ENCODE data around the gene PCDHA11. TPM values are rescaled to one million over a fixed set of nuclear protein-coding genes. Genes with fewer than 3 reads are reported as not detected.

Gene PCDHA11
- total RNA-seq, 2 donors from 2014 or later = 4.7 to 11.7 TPM

DNA sequence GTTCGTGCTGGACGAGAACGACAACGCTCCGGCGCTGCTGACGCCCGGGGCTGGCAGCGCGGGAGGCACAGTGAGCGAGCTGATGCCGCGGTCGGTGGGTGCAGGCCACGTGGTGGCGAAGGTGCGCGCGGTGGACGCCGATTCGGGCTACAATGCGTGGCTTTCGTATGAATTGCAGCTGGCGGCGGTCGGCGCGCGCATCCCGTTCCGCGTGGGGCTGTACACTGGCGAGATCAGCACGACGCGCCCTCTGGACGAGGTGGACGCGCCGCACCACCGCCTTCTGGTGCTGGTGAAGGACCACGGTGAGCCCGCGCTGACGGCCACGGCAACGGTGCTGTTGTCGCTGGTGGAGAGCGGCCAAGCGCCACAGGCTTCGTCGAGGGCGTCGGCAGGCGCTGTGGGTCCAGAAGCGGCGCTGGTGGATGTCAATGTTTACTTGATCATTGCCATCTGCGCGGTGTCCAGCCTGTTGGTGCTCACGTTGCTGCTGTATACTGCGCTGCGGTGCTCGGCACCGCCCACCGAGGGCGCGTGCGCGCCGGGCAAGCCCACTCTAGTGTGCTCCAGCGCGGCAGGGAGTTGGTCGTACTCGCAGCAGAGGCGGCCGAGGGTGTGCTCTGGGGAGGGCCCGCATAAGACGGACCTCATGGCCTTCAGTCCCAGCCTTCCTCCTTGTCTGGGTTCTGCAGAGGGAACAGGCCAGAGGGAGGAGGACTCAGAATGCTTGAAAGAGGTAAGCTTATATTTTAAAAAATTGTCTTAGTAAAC is 15.4 kb downstream of the PCDHA11 start:
- DNase-seq = peak; percentile 38
- Mint-ChIP-seq H3K27me3 (ENCODE audit: insufficient read depth) (no peaks in the 10 kb centered on the region), H3K4me1 (no peaks in the 10 kb centered on the region), H3K4me3 (no peak overlapping the region), H3K36me3 (ENCODE audit: low read depth) (peaks cover 22% of the 10 kb centered on the region), H3K27ac (no peak overlapping the region), H3K9me3 (peaks cover 5% of the 10 kb centered on the region)
- Histone ChIP-seq H3K36me3 (ENCODE audit: control insufficient read depth, insufficient read depth, low read length) (peaks cover 16% of the 10 kb centered on the region), H3K9ac (ENCODE audit: extremely low read depth, low read length, poor library complexity, severe bottlenecking) (no peak overlapping the region), H3K9me3 (ENCODE audit: control insufficient read depth, low read length) (peaks cover 4% of the 10 kb centered on the region), H3K27ac (ENCODE audit: low read depth, low read length) (no peak overlapping the region), H3K27me3 (ENCODE audit: control insufficient read depth, insufficient read depth, low read length, poor library complexity, severe bottlenecking) (no peaks in the 10 kb centered on the region), H3K4me3 (ENCODE audit: low read length) (no peak overlapping the region), H3K4me1 (ENCODE audit: control insufficient read depth, insufficient read depth, low read length) (no peaks in the 10 kb centered on the region)
- WGBS, 2 experiments (ENCODE audit: insufficient coverage in 1 of 2, insufficient read length in 1 of 2) = 97 to 98% methylated on average over 51 to 79 of the region's 79 CpGs
- TF ChIP-seq, protein P1, sequence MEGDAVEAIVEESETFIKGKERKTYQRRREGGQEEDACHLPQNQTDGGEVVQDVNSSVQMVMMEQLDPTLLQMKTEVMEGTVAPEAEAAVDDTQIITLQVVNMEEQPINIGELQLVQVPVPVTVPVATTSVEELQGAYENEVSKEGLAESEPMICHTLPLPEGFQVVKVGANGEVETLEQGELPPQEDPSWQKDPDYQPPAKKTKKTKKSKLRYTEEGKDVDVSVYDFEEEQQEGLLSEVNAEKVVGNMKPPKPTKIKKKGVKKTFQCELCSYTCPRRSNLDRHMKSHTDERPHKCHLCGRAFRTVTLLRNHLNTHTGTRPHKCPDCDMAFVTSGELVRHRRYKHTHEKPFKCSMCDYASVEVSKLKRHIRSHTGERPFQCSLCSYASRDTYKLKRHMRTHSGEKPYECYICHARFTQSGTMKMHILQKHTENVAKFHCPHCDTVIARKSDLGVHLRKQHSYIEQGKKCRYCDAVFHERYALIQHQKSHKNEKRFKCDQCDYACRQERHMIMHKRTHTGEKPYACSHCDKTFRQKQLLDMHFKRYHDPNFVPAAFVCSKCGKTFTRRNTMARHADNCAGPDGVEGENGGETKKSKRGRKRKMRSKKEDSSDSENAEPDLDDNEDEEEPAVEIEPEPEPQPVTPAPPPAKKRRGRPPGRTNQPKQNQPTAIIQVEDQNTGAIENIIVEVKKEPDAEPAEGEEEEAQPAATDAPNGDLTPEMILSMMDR (conservative IDR thresholded peaks at IDR 0.05) = no peak

DNA sequence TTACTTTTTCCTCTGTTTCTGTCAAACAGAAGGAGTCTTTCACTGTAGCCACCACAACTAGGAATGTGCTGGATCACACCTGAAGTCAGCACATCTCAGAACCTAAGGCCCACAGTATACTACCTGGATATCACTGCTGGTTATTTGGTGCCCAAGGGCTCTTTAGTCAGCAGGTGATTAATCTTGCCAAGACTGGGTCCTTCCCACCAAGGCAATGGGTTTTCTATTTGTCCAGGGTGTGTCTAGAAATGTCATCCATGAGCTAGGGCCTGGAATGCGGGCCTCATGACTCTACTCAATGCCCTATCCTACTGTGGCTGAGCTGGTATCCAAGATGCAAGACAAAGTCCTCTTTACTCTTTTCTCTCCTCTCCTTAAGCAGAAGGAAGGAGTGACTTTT is 47.6 kb downstream of the PCDHA11 start:
- peaks cover 2% of the 10 kb centered on the region for H3K27me3 Mint-ChIP-seq (ENCODE audit: insufficient read depth)
- DNase-seq = no peak

More for the DNA sequence above, 47.6 kb downstream of the PCDHA11 start:
- H3K4me1 ChIP-seq (ENCODE audit: control insufficient read depth, insufficient read depth, low read length) = no peaks in the 10 kb centered on the region
- no peaks in the 10 kb centered on the region for H3K9me3 ChIP-seq (ENCODE audit: control insufficient read depth, low read length)
- 83 to 96% methylated on average over 1 of the region's 1 CpG for WGBS, 2 experiments (ENCODE audit: insufficient coverage in 1 of 2, insufficient read length in 1 of 2)
- Mint-ChIP-seq H3K4me1 (no peaks in the 10 kb centered on the region), H3K9me3 (peaks cover 9% of the 10 kb centered on the region), H3K36me3 (ENCODE audit: low read depth) (peaks cover 3% of the 10 kb centered on the region), H3K4me3 (no peak overlapping the region), H3K27ac (no peak overlapping the region)
- H3K27ac ChIP-seq (ENCODE audit: low read depth, low read length) = no peak overlapping the region
- H3K9ac ChIP-seq (ENCODE audit: extremely low read depth, low read length, poor library complexity, severe bottlenecking) = no peak overlapping the region
- TF ChIP-seq, protein P1 (conservative IDR thresholded peaks at IDR 0.05) = no peak
- no peaks in the 10 kb centered on the region for H3K27me3 ChIP-seq (ENCODE audit: control insufficient read depth, insufficient read depth, low read length, poor library complexity, severe bottlenecking)
- no peaks in the 10 kb centered on the region for H3K36me3 ChIP-seq (ENCODE audit: control insufficient read depth, insufficient read depth, low read length)
- no peak overlapping the region for H3K4me3 ChIP-seq (ENCODE audit: low read length)

Other genes with a start within 250 kb of the PCDHA11 start
- gene CD14, start 235.8 kb upstream of the PCDHA11 start, total RNA-seq = under 1 TPM in 1 of 2 donors, not detected in 1; 0.18 TPM
- 10 to 100 TPM; 29.3 to 34.6 TPM for gene TMCO6, start 229.5 kb upstream of the PCDHA11 start, total RNA-seq
- gene NDUFA2, start 221.3 kb upstream of the PCDHA11 start, total RNA-seq = 10 to 100 TPM; 75.5 to 82.2 TPM
- 10 to 100 TPM; 68.9 to 76.8 TPM for gene IK, start 221.1 kb upstream of the PCDHA11 start, total RNA-seq
- gene WDR55, start 204.1 kb upstream of the PCDHA11 start, total RNA-seq = 10 to 100 TPM; 20.4 to 23.1 TPM
- 1 to 10 TPM; 1.1 to 1.6 TPM for gene DND1, start 195.4 kb upstream of the PCDHA11 start, total RNA-seq
- gene HARS1, start 177.6 kb upstream of the PCDHA11 start, total RNA-seq = 10 to 100 TPM; 48.0 to 52.1 TPM
- gene HARS2, start 177.5 kb upstream of the PCDHA11 start, total RNA-seq = 10 to 100 TPM; 30.9 to 35.5 TPM
- gene ZMAT2, start 168.5 kb upstream of the PCDHA11 start, total RNA-seq = 10 to 100 TPM; 62.6 to 73.1 TPM
- gene PCDHA1, start 82.8 kb upstream of the PCDHA11 start, total RNA-seq = 1 to 10 TPM in 1 of 2 donors, under 1 TPM in 1; 0.18 to 2.9 TPM
- 1 to 10 TPM; 1.4 to 2.3 TPM for gene PCDHA2, start 74.1 kb upstream of the PCDHA11 start, total RNA-seq
- gene PCDHA3, start 67.9 kb upstream of the PCDHA11 start, total RNA-seq = 1 to 10 TPM; 1.3 to 2.8 TPM
- 1 to 10 TPM; 5.6 to 6.3 TPM for gene PCDHA4, start 61.9 kb upstream of the PCDHA11 start, total RNA-seq
- 1 to 10 TPM; 1.8 to 1.9 TPM for gene PCDHA5, start 47.3 kb upstream of the PCDHA11 start, total RNA-seq
- gene PCDHA6, start 41.0 kb upstream of the PCDHA11 start, total RNA-seq = 1 to 10 TPM; 6.2 to 6.5 TPM
- gene PCDHA7, start 34.7 kb upstream of the PCDHA11 start, total RNA-seq = 1 to 10 TPM; 2.5 to 6.6 TPM
- gene PCDHA8, start 27.8 kb upstream of the PCDHA11 start, total RNA-seq = 1 to 10 TPM in 1 of 2 donors, under 1 TPM in 1; 0.71 to 2.5 TPM
- gene PCDHA9, start 20.6 kb upstream of the PCDHA11 start, total RNA-seq = 1 to 10 TPM in 1 of 2 donors, under 1 TPM in 1; 0.60 to 2.6 TPM
- 10 to 100 TPM; 10.2 to 17.7 TPM for gene PCDHA10, start 13.1 kb upstream of the PCDHA11 start, total RNA-seq
- gene PCDHA12, start 6.4 kb downstream of the PCDHA11 start, total RNA-seq = 10 to 100 TPM; 11.2 to 13.8 TPM
- 1 to 10 TPM; 1.2 to 3.8 TPM for gene PCDHA13, start 13.2 kb downstream of the PCDHA11 start, total RNA-seq
- 1 to 10 TPM; 3.2 to 6.1 TPM for gene PCDHAC1, start 57.3 kb downstream of the PCDHA11 start, total RNA-seq
- 1 to 10 TPM in 1 of 2 donors, under 1 TPM in 1; 0.49 to 2.4 TPM for gene PCDHAC2, start 97.5 kb downstream of the PCDHA11 start, total RNA-seq
- gene PCDHB1, start 182.4 kb downstream of the PCDHA11 start, total RNA-seq = under 1 TPM in 1 of 2 donors, not detected in 1; 0.04 TPM
- gene PCDHB2, start 225.7 kb downstream of the PCDHA11 start, total RNA-seq = 10 to 100 TPM; 28.4 to 32.1 TPM
- 10 to 100 TPM in 1 of 2 donors, 1 to 10 TPM in 1; 4.3 to 17.7 TPM for gene PCDHB3, start 231.5 kb downstream of the PCDHA11 start, total RNA-seq

Data from endodermal cell (in vitro differentiated cells).